MCF 10A (cell line): ENCODE measurements around the gene RMRP. TPM values are rescaled to one million over a fixed set of nuclear protein-coding genes. Genes with fewer than 3 reads are reported as not detected.

Source experiments
- microRNA-seq: library from miRNA; unstranded; fragments of <30 nt; microRNA quantifications from one replicate; pipeline ENCODE4 v1.2.0, GENCODE V29; 2022
- total RNA-seq: library from RNA; stranded (reverse); gene quantifications from 2 replicates; pipeline ENCODE4 v1.2.3, GENCODE V29; 2022

Gene RMRP
- total RNA-seq, 1 experiment from 2014 or later, result 13,245 TPM

Small RNA genes within 50 kb of the gene (microRNA-seq; reads per million reads assigned to microRNA genes)
- 1.1 reads per million for gene MIR4667

Other genes with a start within 250 kb of the RMRP start
- gene RUSC2, start 167.9 kb downstream of the RMRP start, total RNA-seq, result 27.8 and 30.5 TPM in 2 replicates
- 32.1 and 41.9 TPM in 2 replicates for gene TESK1, start 52.8 kb downstream of the RMRP start, total RNA-seq
- 1.6 and 1.8 TPM in 2 replicates for gene CD72, start 39.6 kb downstream of the RMRP start, total RNA-seq
- gene SIT1, start 7.1 kb downstream of the RMRP start, total RNA-seq, result not detected in 2 replicates
- 10.6 and 12.5 TPM in 2 replicates for gene CCDC107, start 273 bp upstream of the RMRP start, total RNA-seq
- gene ARHGEF39, start 7.2 kb upstream of the RMRP start, total RNA-seq, result 2.9 and 5.1 TPM in 2 replicates
- gene CA9, start 15.9 kb upstream of the RMRP start, total RNA-seq, result not detected in 2 replicates
- 161 and 207 TPM in 2 replicates for gene TPM2, start 31.9 kb upstream of the RMRP start, total RNA-seq
- gene TLN1, start 74.2 kb upstream of the RMRP start, total RNA-seq, result 224 and 256 TPM in 2 replicates
- gene CREB3, start 74.6 kb upstream of the RMRP start, total RNA-seq, result 58.7 and 66.2 TPM in 2 replicates
- 51.3 and 55.2 TPM in 2 replicates for gene GBA2, start 91.2 kb upstream of the RMRP start, total RNA-seq
- gene RGP1, start 91.3 kb upstream of the RMRP start, total RNA-seq, result 33.8 and 35.8 TPM in 2 replicates
- gene MSMP, start 96.3 kb upstream of the RMRP start, total RNA-seq, result not detected in 2 replicates
- 5.7 and 10.0 TPM in 2 replicates for gene NPR2, start 133.6 kb upstream of the RMRP start, total RNA-seq
- 0.37 and 1.1 TPM in 2 replicates for gene SPAG8, start 154.2 kb upstream of the RMRP start, total RNA-seq
- gene HINT2, start 157.0 kb upstream of the RMRP start, total RNA-seq, result 45.4 and 48.2 TPM in 2 replicates
- not detected in 2 replicates for gene FAM221B, start 170.7 kb upstream of the RMRP start, total RNA-seq
- 4.6 and 7.0 TPM in 2 replicates for gene TMEM8B, start 171.2 kb upstream of the RMRP start, total RNA-seq
- not detected in 2 replicates for gene OR13J1, start 212.4 kb upstream of the RMRP start, total RNA-seq
- 4.4 and 6.0 TPM in 2 replicates for gene HRCT1, start 248.2 kb upstream of the RMRP start, total RNA-seq